OCI-LY7 (cell line): Measurements from ENCODE around the gene CNTN5. TPM values are rescaled to one million over a fixed set of nuclear protein-coding genes. Genes with fewer than 3 reads are reported as not detected.

Source experiments
- BruUV-seq: library from RNA; stranded (reverse); fragments of 400-500 nt; replicated peaks from 2 replicates; lab custom pipeline; 2021; lab: Mats Ljungman, UMichigan
- CTCF ChIA-PET: fragments of 300-600 bp; sonication (Branson Sonifier 250); formaldehyde crosslinking; loops from one replicate; lab custom pipeline; 2022; ENCODE audit warnings: antibody characterized with exemption; ENCODE audit not compliant: unreplicated experiment; lab: Charles Lee
- POLR2A ChIA-PET: fragments of 300-600 bp; sonication (Branson Sonifier 250); formaldehyde crosslinking; loops from one replicate; lab custom pipeline; 2022; ENCODE audit warnings: antibody characterized with exemption; lab: Charles Lee
- DNase-seq: peaks from one replicate; pipeline ENCODE4 v3.0.0-alpha.2; 2015; ENCODE audit warnings: low spot score
- H2AFZ ChIP-seq: fragments of 200-600 bp; sonication (generic), shearing (Covaris generic); 2 replicates; pipeline ENCODE4 v1.6.1; 2014; ENCODE audit warnings: mild to moderate bottlenecking, antibody characterized with exemption, low read length, moderate library complexity
- H3K27ac ChIP-seq: fragments of 200-600 bp; sonication (generic); 2 replicates; pipeline ENCODE4 v1.5.1; 2014; ENCODE audit warnings: mixed run types, low read depth, mild to moderate bottlenecking, moderate library complexity, low read length, inconsistent platforms; ENCODE audit not compliant: poor library complexity, severe bottlenecking
- H3K36me3 ChIP-seq: fragments of 200-600 bp; sonication (generic); 2 replicates; pipeline ENCODE4 v1.6.1; 2014; ENCODE audit warnings: mild to moderate bottlenecking, antibody characterized with exemption, low read length, moderate library complexity, mixed read lengths; ENCODE audit not compliant: insufficient read depth
- H3K4me1 ChIP-seq: fragments of 200-600 bp; sonication (generic); 2 replicates; pipeline ENCODE4 v1.5.1; 2014; ENCODE audit warnings: mild to moderate bottlenecking, low read length; ENCODE audit not compliant: insufficient read depth, poor library complexity, severe bottlenecking
- H3K4me2 ChIP-seq: fragments of 200-600 bp; sonication (generic); 2 replicates; pipeline ENCODE4 v1.6.1; 2014; ENCODE audit warnings: mild to moderate bottlenecking, low read length
- H3K4me3 ChIP-seq: fragments of 200-600 bp; sonication (generic); 2 replicates; pipeline ENCODE4 v1.5.1; 2014; ENCODE audit warnings: mild to moderate bottlenecking, low read depth, low read length; ENCODE audit not compliant: poor library complexity, severe bottlenecking
- H3K79me2 ChIP-seq: fragments of 200-600 bp; sonication (generic); 2 replicates; pipeline ENCODE4 v1.6.1; 2016; ENCODE audit warnings: low read depth, mild to moderate bottlenecking, low read length, moderate library complexity, mixed read lengths; ENCODE audit not compliant: insufficient read depth
- H3K9me2 ChIP-seq: fragments of 200-600 bp; sonication (generic); 2 replicates; pipeline ENCODE4 v1.6.1; 2016; ENCODE audit warnings: mild to moderate bottlenecking, low read length, mixed read lengths; ENCODE audit not compliant: insufficient read depth
- H3K9me3 ChIP-seq: fragments of 200-600 bp; sonication (generic); 2 replicates; pipeline ENCODE4 v1.6.1; 2014; ENCODE audit warnings: mild to moderate bottlenecking, mixed run types, low read length, mixed read lengths
- H4K20me1 ChIP-seq: fragments of 200-600 bp; sonication (generic); 2 replicates; pipeline ENCODE4 v1.6.1; 2014; ENCODE audit warnings: mild to moderate bottlenecking, antibody characterized with exemption, low read length, moderate library complexity, mixed read lengths; ENCODE audit not compliant: insufficient read depth
- CTCF ChIP-seq: fragments of 200-600 bp; sonication (generic); conservative IDR thresholded peaks from 2 replicates; pipeline ENCODE4 v1.5.1; 2014; ENCODE audit warnings: mild to moderate bottlenecking, antibody characterized with exemption, low read length, moderate library complexity, mixed read lengths
- EZH2phosphoT487 ChIP-seq: fragments of 200-600 bp; sonication (generic); IDR thresholded peaks from 2 replicates; pipeline ENCODE4 v1.6.1; 2018; ENCODE audit warnings: low read depth, borderline replicate concordance, mild to moderate bottlenecking, mixed run types, antibody characterized with exemption, low read length, moderate library complexity, mixed read lengths
- intact Hi-C: fragments of 100-400 bp; cut with micrococcal nuclease; formaldehyde crosslinking; loops from one replicate; pipeline ENCODE4 v1.10.0; 2022; ENCODE audit not compliant: unreplicated experiment
- total RNA-seq, 2 experiments: library from RNA; depleted of rRNA in 1 of 2; stranded (reverse); fragments of >200 nt in 1 of 2; shearing (Covaris generic) in 1 of 2; gene quantifications; 2 replicates each; pipeline ENCODE4 v1.2.3, GENCODE V29; 2014 to 2022

CNTN5 gene
- total RNA-seq, 2 experiments from 2014 or later, result not detected

- POLR2A ChIA-PET, result interaction anchor here (0.7 kb wide), 1 partner anchor 47 kb away, joined by 3 read pairs; no protein-coding TSS in a partner anchor
- no peaks in the 10 kb centered on the region for H3K36me3 ChIP-seq
- no peaks in the 10 kb centered on the region for H3K9me2 ChIP-seq
- no peak for DNase-seq
- no peaks in the 10 kb centered on the region for H3K79me2 ChIP-seq
- H3K4me1 ChIP-seq, result no peaks in the 10 kb centered on the region
- no peak overlapping the region for H2AFZ ChIP-seq
- H3K27ac ChIP-seq, result no peak overlapping the region
- CTCF ChIA-PET, result no interaction called here
- TF ChIP-seq CTCF (no peak), EZH2phosphoT487 (no peak)
- H3K4me3 ChIP-seq, result no peak overlapping the region
- H4K20me1 ChIP-seq, result no peaks in the 10 kb centered on the region
- intact Hi-C loops, result no loop called here
- H3K4me2 ChIP-seq, result no peak overlapping the region
- no TSS peak for BruUV-seq
- H3K9me3 ChIP-seq, result no peaks in the 10 kb centered on the region
Observed at GRCh38 chr11:100396266-100396665, 1375.5 kb downstream of the CNTN5 start.

GRCh38 chr11:100397401-100397800, 1376.7 kb downstream of the CNTN5 start:
- no peaks in the 10 kb centered on the region for H3K79me2 ChIP-seq
- no peak overlapping the region for H3K4me3 ChIP-seq
- H3K27ac ChIP-seq, result no peak overlapping the region
- no peaks in the 10 kb centered on the region for H3K9me3 ChIP-seq
- intact Hi-C loops, result no loop called here
- no peaks in the 10 kb centered on the region for H4K20me1 ChIP-seq
- H3K4me2 ChIP-seq, result no peak overlapping the region
- BruUV-seq, result no TSS peak
- no peak overlapping the region for H2AFZ ChIP-seq
- DNase-seq, result no peak
- H3K36me3 ChIP-seq, result no peaks in the 10 kb centered on the region
- CTCF ChIA-PET, result no interaction called here
- POLR2A ChIA-PET, result no interaction called here
- H3K4me1 ChIP-seq, result no peaks in the 10 kb centered on the region
- no peaks in the 10 kb centered on the region for H3K9me2 ChIP-seq
- no peak for TF ChIP-seq CTCF
- TF ChIP-seq EZH2phosphoT487, result no peak

GRCh38 chr11:100403816-100404215, 1383.1 kb downstream of the CNTN5 start:
- intact Hi-C loops, result no loop called here
- Histone ChIP-seq H3K4me2 (no peak overlapping the region), H3K36me3 (no peaks in the 10 kb centered on the region), H3K27ac (no peak overlapping the region), H3K4me1 (no peaks in the 10 kb centered on the region), H4K20me1 (no peaks in the 10 kb centered on the region), H3K79me2 (no peaks in the 10 kb centered on the region), H3K9me2 (no peaks in the 10 kb centered on the region), H2AFZ (no peak overlapping the region), H3K4me3 (no peak overlapping the region), H3K9me3 (no peaks in the 10 kb centered on the region)
- DNase-seq, result no peak
- no peak for TF ChIP-seq CTCF
- TF ChIP-seq EZH2phosphoT487, result no peak
- CTCF ChIA-PET, result no interaction called here
- no TSS peak for BruUV-seq
- POLR2A ChIA-PET, result no interaction called here
